Endothelial cell of umbilical vein (primary cell): ENCODE measurements around the gene NPY. TPM values are rescaled to one million over a fixed set of nuclear protein-coding genes. Genes with fewer than 3 reads are reported as not detected.

ENCODE experiments used
- BruUV-seq: library from RNA; stranded (reverse); fragments of 400-500 nt; replicated peaks from 2 replicates; lab custom pipeline; 2021; lab: Mats Ljungman, UMichigan
- CTCF ChIA-PET: fragments of 300-600, 350-600 bp; sonication (Branson Sonifier 250); formaldehyde crosslinking; loops from one replicate; lab custom pipeline; 2021; ENCODE audit warnings: antibody characterized with exemption, inconsistent platforms; lab: Charles Lee
- POLR2A ChIA-PET: fragments of 300-600, 350-600 bp; sonication (Branson Sonifier 250); formaldehyde crosslinking; loops from one replicate; lab custom pipeline; 2021; ENCODE audit warnings: antibody characterized with exemption, inconsistent platforms; lab: Charles Lee
- DNase-seq: peaks from one replicate; pipeline ENCODE4 v3.0.0-alpha.2; 2011; ENCODE audit warnings: low read depth, low spot score
- FAIRE-seq: peaks from 2 replicates; lab custom pipeline; 2011; peaks lifted over from hg19 to GRCh38; lab: Jason Lieb, UNC
- H2AFZ ChIP-seq: 2 replicates; pipeline ENCODE4 v1.6.0; 2012; ENCODE audit warnings: low read depth, low read length, control low read depth, inconsistent platforms
- H3K27ac ChIP-seq: 2 replicates; pipeline ENCODE4 v1.5.1; 2011; ENCODE audit warnings: low read depth, mild to moderate bottlenecking, control low read depth, low read length, moderate library complexity; ENCODE audit not compliant: insufficient read depth
- H3K27me3 ChIP-seq, 2 experiments: 2 replicates each; pipeline versions ENCODE4 v1.6.0 to v1.6.1; 2011; ENCODE audit warnings: low read length in 2 of 2, mixed read lengths in 1 of 2; ENCODE audit not compliant: control insufficient read depth in 2 of 2, insufficient read depth in 2 of 2
- H3K36me3 ChIP-seq, 2 experiments: 2 replicates in 1 of 2; 3 replicates in 1 of 2; pipeline ENCODE4 v1.5.1; 2011; ENCODE audit warnings: low read length in 2 of 2, mild to moderate bottlenecking in 1 of 2, moderate library complexity in 1 of 2; ENCODE audit not compliant: control insufficient read depth in 2 of 2, insufficient read depth in 2 of 2; ENCODE audit errors: extremely low read depth in 1 of 2
- H3K4me1 ChIP-seq: 3 replicates; pipeline ENCODE4 v1.5.1; 2011; ENCODE audit warnings: mild to moderate bottlenecking, low read length; ENCODE audit not compliant: control insufficient read depth, insufficient read depth; ENCODE audit errors: extremely low read depth
- H3K4me2 ChIP-seq: 2 replicates; pipeline ENCODE4 v1.6.1; 2011; ENCODE audit warnings: low read length, control low read depth, mixed read lengths; ENCODE audit not compliant: insufficient read depth
- H3K4me3 ChIP-seq, 3 experiments: fragments of 200-600 bp in 1 of 3; sonication (generic), shearing (Covaris generic) in 1 of 3; replicated peaks in 1 of 3; 2 replicates each; pipeline ENCODE4 v1.5.1; 2011 to 2016; ENCODE audit warnings: control low read depth in 3 of 3, low read length in 3 of 3, mild to moderate bottlenecking in 2 of 3, inconsistent platforms in 1 of 3, low read depth in 1 of 3, moderate library complexity in 1 of 3; ENCODE audit not compliant: insufficient read depth in 1 of 3
- H3K79me2 ChIP-seq: 2 replicates; pipeline ENCODE4 v1.6.0; 2012; ENCODE audit warnings: low read length, inconsistent platforms; ENCODE audit not compliant: control insufficient read depth, insufficient read depth
- H3K9ac ChIP-seq: replicated peaks from 2 replicates; pipeline ENCODE3; 2011; ENCODE audit warnings: low read length, control low read depth; ENCODE audit not compliant: insufficient read depth; ENCODE audit errors: extremely low read depth
- H3K9me1 ChIP-seq: replicated peaks from 3 replicates; pipeline ENCODE4 v1.6.0; 2011; ENCODE audit warnings: mild to moderate bottlenecking, low read length; ENCODE audit not compliant: control insufficient read depth, insufficient read depth; ENCODE audit errors: extremely low read depth
- H3K9me3 ChIP-seq: replicated peaks from 2 replicates; pipeline ENCODE4 v1.5.1; 2012; ENCODE audit warnings: low read length, inconsistent platforms; ENCODE audit not compliant: control insufficient read depth, insufficient read depth
- H4K20me1 ChIP-seq: replicated peaks from 2 replicates; pipeline ENCODE3; 2011; ENCODE audit warnings: mild to moderate bottlenecking, low read length; ENCODE audit not compliant: control insufficient read depth, insufficient read depth; ENCODE audit errors: extremely low read depth
- CTCF ChIP-seq, 2 donors: IDR thresholded peaks; 1 replicate in 1 of 2; 2 replicates in 1 of 2; pipeline ENCODE4 v1.5.1; 2011; ENCODE audit warnings: low read length in 2 of 2, mild to moderate bottlenecking in 2 of 2, moderate library complexity in 2 of 2, control low read depth in 1 of 2, inconsistent platforms in 1 of 2, low read depth in 1 of 2; ENCODE audit not compliant: insufficient read depth in 1 of 2; ENCODE audit errors: extremely low read depth in 1 of 2
- EZH2 ChIP-seq: IDR thresholded peaks from 2 replicates; pipeline ENCODE4 v1.6.1; 2012; ENCODE audit warnings: borderline replicate concordance, low read depth, mild to moderate bottlenecking, moderate library complexity, low read length, inconsistent platforms; ENCODE audit not compliant: severe bottlenecking
- FOS ChIP-seq: IDR thresholded peaks from 2 replicates; pipeline ENCODE4 v1.6.1; 2011; ENCODE audit warnings: mild to moderate bottlenecking, low read length, moderate library complexity, borderline replicate concordance; ENCODE audit not compliant: insufficient read depth
- GATA2 ChIP-seq: IDR thresholded peaks from 2 replicates; pipeline ENCODE4 v1.7.0; 2011; ENCODE audit warnings: low read depth, mild to moderate bottlenecking, moderate library complexity, mixed read lengths, low read length; ENCODE audit not compliant: insufficient read length, insufficient read depth
- JUN ChIP-seq: IDR thresholded peaks from 2 replicates; pipeline ENCODE4 v1.6.1; 2011; ENCODE audit warnings: borderline replicate concordance, low read depth; ENCODE audit not compliant: insufficient read length, insufficient read depth
- MAX ChIP-seq: IDR thresholded peaks from 2 replicates; pipeline ENCODE4 v1.6.1; 2011; ENCODE audit not compliant: insufficient read depth, insufficient read length
- MYC ChIP-seq: IDR thresholded peaks from one replicate; pipeline ENCODE4 v1.6.1; 2011; ENCODE audit warnings: mild to moderate bottlenecking, low read depth, low read length
- POLR2A ChIP-seq: IDR thresholded peaks from 2 replicates; pipeline ENCODE4 v1.6.1; 2012; ENCODE audit warnings: low read depth, mild to moderate bottlenecking, control low read depth, low read length
- POLR2AphosphoS5 ChIP-seq: IDR thresholded peaks from 2 replicates; pipeline ENCODE4 v1.6.1; 2012; ENCODE audit warnings: low read depth, mild to moderate bottlenecking, control low read depth, low read length, moderate library complexity; ENCODE audit not compliant: insufficient read depth
- dilution Hi-C: fragments of 300-500 bp; cut with MboI; formaldehyde crosslinking; loops from one replicate; pipeline ENCODE4 v1.15.0; 2019; ENCODE audit warnings: low sequenced_read_pairs; ENCODE audit not compliant: extremely low pct_ligation_motif_present
- intact Hi-C: fragments of 100-400 bp; cut with micrococcal nuclease; formaldehyde crosslinking; loops from one replicate; pipeline ENCODE4 v1.10.0; 2022
- polyA plus RNA-seq, 4 experiments: library from polyadenylated mRNA; depleted of rRNA in 3 of 4; stranded (reverse) in 3 of 4; unstranded in 1 of 4; fragments of >200 nt; gene quantifications; 2 replicates each; pipeline versions ENCODE4 v1.2.1 to v1.2.3, GENCODE V29; 2011 to 2012; ENCODE audit warnings: missing spikeins in 1 of 4
- total RNA-seq: library from RNA; stranded (reverse); gene quantifications from 2 replicates; pipeline ENCODE4 v1.2.3, GENCODE V29; 2021

The NPY gene
- total and polyA plus RNA-seq, 2 donors (not counting 3 experiments of a cell fraction or from before 2014, with no cell fraction given) = not detected

GRCh38 chr7:24337180-24337579 lies 53.2 kb downstream of the NPY start:
- POLR2A ChIA-PET = no interaction called here
- BruUV-seq = no TSS peak
- CTCF ChIA-PET = interaction anchor here (1.4 kb wide), 1 partner anchor 13 kb away, joined by 3 read pairs; no protein-coding TSS in a partner anchor

More at GRCh38 chr7:24337180-24337579, 53.2 kb downstream of the NPY start:
- intact Hi-C loops = no loop called here
- Histone ChIP-seq H4K20me1 (no peaks in the 10 kb centered on the region), H3K9ac (no peak overlapping the region), H3K79me2 (no peaks in the 10 kb centered on the region), H3K27ac (no peak overlapping the region), H3K9me1 (no peaks in the 10 kb centered on the region), H2AFZ (no peak overlapping the region), H3K4me2 (no peak overlapping the region), H3K4me1 (no peaks in the 10 kb centered on the region), H3K27me3 (no peaks in the 10 kb centered on the region), H3K36me3 (no peaks in the 10 kb centered on the region), H3K9me3 (no peaks in the 10 kb centered on the region), H3K4me3 (no peak overlapping the region)
- no peak for TF ChIP-seq FOS
- TF ChIP-seq CTCF (IDR thresholded peaks at IDR 0.05; ENCODE audit: extremely low read depth in 1 of 2, insufficient read depth in 1 of 2, low read depth in 1 of 2, low read length in 2 of 2) = no peak
- no peak for TF ChIP-seq JUN
- no peak for TF ChIP-seq MAX
- no peak for TF ChIP-seq GATA2
- no peak for TF ChIP-seq EZH2
- TF ChIP-seq MYC = no peak
- TF ChIP-seq POLR2AphosphoS5 = no peak
- TF ChIP-seq POLR2A = no peak
- DNase-seq = no peak
- no peak for FAIRE-seq
- dilution Hi-C loops = no loop called here
